Activated CD4-positive, alpha-beta T cell treated with anti-CD3 and anti-CD28 coated beads, Interleukin-2, amount 50 U/mL, for 1 hour (primary cell): ENCODE measurements around the gene TMBIM1.
A peak's percentile ranks its signal among the peaks of the same experiment; 100 is the strongest.

ENCODE experiments used
- DNase-seq: peaks from one replicate; pipeline ENCODE4 v3.0.0-alpha.2; 2020

The TMBIM1 gene

GRCh38 chr2:218253232-218253625 is 39.1 kb downstream of the TMBIM1 start:
- no peak for DNase-seq

- no peak for DNase-seq
Observed at GRCh38 chr2:218252509-218253231, 39.6 kb downstream of the TMBIM1 start.

- no peak for DNase-seq
Observed at GRCh38 chr2:218249691-218250090, 42.6 kb downstream of the TMBIM1 start.

DNA sequence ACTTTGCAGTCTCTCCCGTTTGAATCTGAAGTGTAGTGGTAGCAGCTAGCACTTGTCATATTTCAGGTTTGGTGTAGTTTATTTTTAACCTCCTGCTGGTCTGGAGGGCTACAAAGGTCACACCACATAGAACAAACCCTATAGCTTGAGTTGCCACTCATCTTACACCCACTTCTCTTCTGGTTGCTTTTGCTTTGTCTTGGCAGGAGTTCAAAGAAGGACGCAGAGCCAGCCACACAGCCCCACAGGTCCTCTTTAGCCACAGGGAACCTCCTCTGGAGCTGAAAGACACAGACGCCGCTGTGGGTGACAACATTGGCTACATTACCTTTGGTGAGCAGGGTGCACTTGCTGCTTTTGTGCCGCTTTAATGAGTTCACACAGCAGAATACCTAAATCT is 47.1 kb downstream of the TMBIM1 start:
- DNase-seq: no peak

- DNase-seq: no peak
Observed at GRCh38 chr2:218244665-218245064, 47.6 kb downstream of the TMBIM1 start.

DNA sequence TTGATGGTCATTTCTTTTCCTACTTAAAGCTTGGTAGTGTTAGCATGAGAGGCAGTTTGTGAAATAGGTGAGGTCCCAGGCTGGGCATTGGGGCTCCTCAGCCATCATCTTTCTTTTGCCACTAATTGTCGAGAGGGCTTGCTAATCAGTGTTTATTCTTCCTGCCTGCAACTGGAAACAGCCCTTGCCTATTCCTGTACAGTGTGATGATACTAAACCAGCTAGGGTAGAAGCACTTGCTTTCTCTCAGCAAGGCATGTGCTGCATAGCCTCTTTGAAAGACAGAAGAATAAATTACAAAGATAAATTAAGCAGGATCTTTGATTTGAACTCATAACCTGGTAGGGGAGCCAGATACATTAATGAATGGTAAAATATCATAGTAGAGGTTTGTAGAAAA is 48.1 kb downstream of the TMBIM1 start:
- no peak for DNase-seq

DNA sequence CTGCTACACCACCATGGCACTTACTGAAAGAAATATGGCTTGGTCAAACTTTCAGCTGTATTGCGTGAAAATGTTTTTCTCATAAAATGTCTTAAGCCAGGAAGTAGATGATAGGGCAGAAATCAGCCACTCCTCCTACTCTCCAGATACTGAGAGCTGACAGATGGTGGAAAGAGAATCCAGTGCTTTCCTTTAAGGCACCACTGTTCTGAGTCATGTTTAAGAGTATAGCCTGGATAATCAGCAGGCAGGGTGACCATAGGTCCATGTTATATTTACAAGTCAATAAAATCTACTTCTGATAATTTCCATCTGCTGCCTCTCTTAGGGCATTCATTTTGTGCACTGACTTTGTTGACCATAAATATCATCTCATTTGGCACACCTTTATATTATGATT is 53.4 kb downstream of the TMBIM1 start:
- no peak for DNase-seq

- no peak for DNase-seq
Observed at GRCh38 chr2:218236829-218237228, 55.5 kb downstream of the TMBIM1 start.

DNA sequence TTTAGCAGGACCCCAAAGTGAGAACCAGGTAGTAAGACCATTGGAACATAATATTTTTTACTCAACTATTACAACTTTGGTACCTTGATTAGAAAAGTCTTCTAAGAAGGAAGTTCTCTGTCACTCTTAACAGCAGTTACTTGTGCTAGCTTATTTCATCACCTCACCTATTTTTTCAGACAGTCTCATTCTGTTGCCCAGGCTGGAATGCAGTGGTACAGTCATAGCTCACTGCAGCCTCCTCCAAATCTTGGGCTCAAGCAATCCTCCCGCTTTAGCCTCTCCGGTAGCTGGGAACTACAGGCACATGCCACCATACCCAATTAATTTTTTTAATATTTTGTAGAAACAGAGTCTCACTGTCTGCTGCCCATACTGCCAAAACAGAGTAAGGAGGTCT is 57.3 kb downstream of the TMBIM1 start:
- no peak for DNase-seq

GRCh38 chr2:218234521-218234920 is 57.8 kb downstream of the TMBIM1 start:
- no peak for DNase-seq

- DNase-seq: no peak
Observed at GRCh38 chr2:218233543-218233942, 58.8 kb downstream of the TMBIM1 start.

- DNase-seq: no peak
Observed at GRCh38 chr2:218230882-218231281, 61.4 kb downstream of the TMBIM1 start.

GRCh38 chr2:218229851-218230250 is 62.5 kb downstream of the TMBIM1 start:
- no peak for DNase-seq

DNA sequence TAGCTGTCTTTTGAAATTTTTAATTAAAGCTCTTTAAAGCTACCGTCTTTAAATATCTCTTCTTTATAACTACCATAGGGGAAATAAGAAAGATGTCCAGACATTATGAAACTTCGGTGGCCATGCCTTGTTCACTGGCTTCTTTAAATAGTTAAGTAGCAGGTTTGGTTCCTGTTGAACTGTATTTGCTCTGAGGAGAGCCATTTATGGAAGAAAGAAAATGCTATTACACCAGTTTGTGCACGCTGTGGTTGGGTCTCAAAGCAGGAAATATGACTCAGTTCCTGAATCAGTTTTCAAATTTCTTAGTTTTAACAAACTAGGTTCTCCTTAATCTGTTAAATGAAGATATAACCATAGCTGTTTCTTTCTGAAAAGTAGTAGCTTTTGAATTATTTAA is 63.1 kb downstream of the TMBIM1 start:
- peak; percentile 29 for DNase-seq

- no peak for DNase-seq
Observed at GRCh38 chr2:218228366-218229090, 63.8 kb downstream of the TMBIM1 start.

DNA sequence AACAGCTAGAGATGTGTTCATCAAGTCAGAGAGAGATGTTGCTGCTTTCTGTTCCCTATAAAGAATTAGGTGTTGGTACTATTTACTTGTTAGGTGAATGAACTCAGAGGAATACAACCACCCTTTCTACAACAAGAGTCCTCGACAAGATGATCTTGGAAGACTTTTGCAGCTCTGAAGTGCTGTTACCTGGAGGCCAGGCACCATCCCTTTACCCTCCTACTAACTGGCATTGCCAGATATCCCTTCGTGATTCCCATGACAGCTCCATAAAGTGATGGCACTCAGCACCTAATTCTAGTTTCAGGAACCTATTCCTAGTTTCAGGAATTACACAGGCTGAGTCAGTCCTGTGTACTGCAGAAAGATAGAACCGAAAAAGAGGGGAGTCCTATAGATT is 65.4 kb downstream of the TMBIM1 start:
- no peak for DNase-seq
